GM23338 (cell line): Measurements from ENCODE around the gene ESPNL. TPM values are rescaled to one million over a fixed set of nuclear protein-coding genes. Genes with fewer than 3 reads are reported as not detected.

Source experiments
- ATAC-seq: fragments of 200-7000 bp; cut with Tn5 transposase; 3 replicates; pipeline ENCODE4 v1.9.1; 2020
- DNase-seq: peaks from one replicate; pipeline ENCODE4 v3.0.0-alpha.2; 2015; ENCODE audit warnings: low spot score
- H2AFZ ChIP-seq: fragments of 200-600 bp; sonication (generic); 2 replicates; pipeline ENCODE4 v1.8.0; 2016; ENCODE audit warnings: antibody characterized with exemption, mild to moderate bottlenecking, moderate library complexity
- H3F3A ChIP-seq: fragments of 200-600 bp; sonication (generic); replicated peaks from 2 replicates; pipeline ENCODE4 v1.8.0; 2017; ENCODE audit warnings: antibody characterized with exemption, mixed run types, low read depth
- H3K27ac ChIP-seq: fragments of 200-600 bp; sonication (generic); 2 replicates; pipeline ENCODE4 v1.6.1; 2016; ENCODE audit warnings: low read depth
- H3K27me3 ChIP-seq: fragments of 200-600 bp; sonication (generic); 2 replicates; pipeline ENCODE4 v1.8.0; 2016; ENCODE audit warnings: mild to moderate bottlenecking, mixed run types, moderate library complexity; ENCODE audit not compliant: insufficient read depth
- H3K36me3 ChIP-seq: fragments of 200-600 bp; sonication (generic); 2 replicates; pipeline ENCODE4 v1.8.0; 2016; ENCODE audit warnings: mild to moderate bottlenecking; ENCODE audit not compliant: insufficient read depth
- H3K4me1 ChIP-seq: fragments of 200-600 bp; sonication (generic); 2 replicates; pipeline ENCODE4 v1.8.0; 2016; ENCODE audit warnings: mild to moderate bottlenecking, moderate library complexity; ENCODE audit not compliant: insufficient read depth
- H3K4me2 ChIP-seq: fragments of 200-600 bp; sonication (generic); 2 replicates; pipeline ENCODE4 v1.7.1; 2017; ENCODE audit warnings: mixed run types
- H3K4me3 ChIP-seq: fragments of 200-600 bp; sonication (generic); 2 replicates; pipeline ENCODE4 v1.6.1; 2016; ENCODE audit warnings: mixed run types
- H3K79me2 ChIP-seq: fragments of 200-600 bp; sonication (generic); replicated peaks from 2 replicates; pipeline ENCODE4 v1.8.0; 2017; ENCODE audit warnings: mild to moderate bottlenecking; ENCODE audit not compliant: insufficient read depth
- H3K9me2 ChIP-seq: fragments of 200-600 bp; sonication (generic); 2 replicates; pipeline ENCODE4 v1.8.0; 2017; ENCODE audit not compliant: insufficient read depth
- H4K20me1 ChIP-seq: fragments of 200-600 bp; sonication (generic); replicated peaks from 2 replicates; pipeline ENCODE4 v1.8.0; 2017; ENCODE audit warnings: mild to moderate bottlenecking; ENCODE audit not compliant: insufficient read depth
- H3K27ac Mint-ChIP-seq: 2 replicates; pipeline ENCODE4 v1.8.0; 2020; ENCODE audit warnings: inconsistent platforms, mild to moderate bottlenecking, moderate library complexity, mixed read lengths
- H3K27me3 Mint-ChIP-seq: 3 replicates; pipeline ENCODE4 v1.8.0; 2022; ENCODE audit warnings: low read depth, mild to moderate bottlenecking, moderate library complexity, mixed read lengths, inconsistent platforms; ENCODE audit not compliant: insufficient read depth, poor library complexity
- H3K36me3 Mint-ChIP-seq: 3 replicates; pipeline ENCODE4 v1.8.0; 2021; ENCODE audit warnings: low read depth, mild to moderate bottlenecking, inconsistent platforms, moderate library complexity, mixed read lengths
- H3K4me1 Mint-ChIP-seq: 3 replicates; pipeline ENCODE4 v1.8.0; 2020; ENCODE audit warnings: mild to moderate bottlenecking, inconsistent platforms, mixed read lengths
- H3K4me3 Mint-ChIP-seq: 3 replicates; pipeline ENCODE4 v1.8.0; 2021; ENCODE audit warnings: moderate library complexity, mild to moderate bottlenecking, inconsistent platforms, mixed read lengths
- H3K9me3 Mint-ChIP-seq: 3 replicates; pipeline ENCODE4 v1.8.0; 2020; ENCODE audit warnings: moderate library complexity, mild to moderate bottlenecking, inconsistent platforms, mixed read lengths
- CREB1 ChIP-seq: fragments of 250-450 bp; sonication (Bioruptor Pico); IDR thresholded peaks from 2 replicates; pipeline ENCODE4 v1.5.0; 2020; ENCODE audit warnings: low read depth, mild to moderate bottlenecking, moderate library complexity
- CTCF ChIP-seq, 2 experiments: fragments of 200-600 bp in 1 of 2; sonication (generic) in 1 of 2; conservative IDR thresholded peaks; 2 replicates each; pipeline versions ENCODE4 v1.5.1 to v1.6.1; 2016 to 2017; ENCODE audit warnings: antibody characterized with exemption in 2 of 2, low read depth in 2 of 2, mild to moderate bottlenecking in 2 of 2, moderate library complexity in 1 of 2
- ETS1 ChIP-seq: IDR thresholded peaks from 2 replicates; pipeline ENCODE4 v1.6.1; 2016; ENCODE audit warnings: antibody characterized with exemption
- EZH2 ChIP-seq: fragments of 200-600 bp; sonication (generic); IDR thresholded peaks from one replicate; pipeline ENCODE4 v1.8.0; 2017; ENCODE audit warnings: antibody characterized with exemption, mild to moderate bottlenecking, low read depth; ENCODE audit not compliant: unreplicated experiment
- EZH2phosphoT487 ChIP-seq: fragments of 200-600 bp; sonication (generic); IDR thresholded peaks from one replicate; pipeline ENCODE4 v1.8.1; 2018; ENCODE audit warnings: antibody characterized with exemption; ENCODE audit not compliant: unreplicated experiment
- JUNB ChIP-seq: IDR thresholded peaks from one replicate; pipeline ENCODE4 v1.6.1; 2016; ENCODE audit warnings: antibody characterized with exemption; ENCODE audit not compliant: unreplicated experiment
- NANOG ChIP-seq: IDR thresholded peaks from 2 replicates; pipeline ENCODE4 v1.6.1; 2016; ENCODE audit warnings: antibody characterized with exemption, borderline replicate concordance
- POLR2AphosphoS5 ChIP-seq: IDR thresholded peaks from 2 replicates; pipeline ENCODE4 v1.6.1; 2016; ENCODE audit warnings: antibody characterized with exemption, low read depth
- REST ChIP-seq: IDR thresholded peaks from one replicate; pipeline ENCODE4 v1.6.1; 2018; ENCODE audit warnings: antibody characterized with exemption; ENCODE audit not compliant: unreplicated experiment
- STAT1 ChIP-seq: IDR thresholded peaks from one replicate; pipeline ENCODE4 v1.6.1; 2016; ENCODE audit warnings: antibody characterized with exemption; ENCODE audit not compliant: unreplicated experiment
- ZNF114 ChIP-seq: fragments of 250-450 bp; sonication (Bioruptor Pico); IDR thresholded peaks from 2 replicates; pipeline ENCODE4 v1.5.0; 2020; ENCODE audit warnings: mild to moderate bottlenecking, moderate library complexity
- ZNF331 ChIP-seq: fragments of 250-450 bp; sonication (Bioruptor Pico); IDR thresholded peaks from 2 replicates; pipeline ENCODE4 v1.5.0; 2020; ENCODE audit warnings: low read depth, mild to moderate bottlenecking, moderate library complexity
- polyA plus RNA-seq: library from polyadenylated mRNA; unstranded; fragments of >200 nt; fragmentation: Nextera tagmentation; extraction: Ambion mirVana; gene quantifications from 2 replicates; pipeline ENCODE4 v1.2.1, GENCODE V29; 2016
- total RNA-seq: library from RNA; depleted of rRNA; stranded (reverse); fragments of >200 nt; shearing (Covaris generic); gene quantifications from 2 replicates; pipeline ENCODE4 v1.2.3, GENCODE V29; 2014

Gene ESPNL
- total and polyA plus RNA-seq, 2 experiments from 2014 or later: 0.44 to 3.1 TPM

GRCh38 chr2:238141541-238142318 lies 41.6 kb downstream of the ESPNL start (continued):
- no peak for TF ChIP-seq ETS1
- TF ChIP-seq EZH2phosphoT487: no peak
- TF ChIP-seq ZNF331 (CRISPR knock-in tag): no peak
- no peak for TF ChIP-seq ZNF114 (CRISPR knock-in tag)
- TF ChIP-seq JUNB: no peak
- no peak for TF ChIP-seq REST
- TF ChIP-seq EZH2: no peak
- TF ChIP-seq POLR2AphosphoS5: no peak
- no peak for TF ChIP-seq NANOG
- TF ChIP-seq STAT1: no peak

- no peak for ATAC-seq
- Histone ChIP-seq H4K20me1 (no peaks in the 10 kb centered on the region), H3F3A (no peaks in the 10 kb centered on the region), H3K4me1 (no peaks in the 10 kb centered on the region), H3K4me2 (no peak overlapping the region), H2AFZ (no peak overlapping the region), H3K36me3 (no peaks in the 10 kb centered on the region), H3K27me3 (no peaks in the 10 kb centered on the region), H3K27ac (no peak overlapping the region), H3K9me2 (no peaks in the 10 kb centered on the region), H3K79me2 (no peaks in the 10 kb centered on the region), H3K4me3 (no peak overlapping the region)
- Mint-ChIP-seq H3K4me3 (no peak overlapping the region), H3K36me3 (no peaks in the 10 kb centered on the region), H3K27ac (no peak overlapping the region), H3K9me3 (no peaks in the 10 kb centered on the region), H3K27me3 (peaks cover 5% of the 10 kb centered on the region), H3K4me1 (no peaks in the 10 kb centered on the region; the same call in 2 of the 3 replicates)
- TF ChIP-seq NANOG (no peak), CREB1 (no peak), ETS1 (no peak), POLR2AphosphoS5 (no peak), EZH2phosphoT487 (no peak), ZNF114 (CRISPR knock-in tag) (no peak), REST (no peak), STAT1 (no peak), CTCF (conservative IDR thresholded peaks at IDR 0.05; ENCODE audit: low read depth in 2 of 2) (no peak)
- DNase-seq: no peak
These were observed 42.5 kb downstream of the ESPNL start for GRCh38 chr2:238142382-238143205.
